Activated T-cell treated with anti-CD3 and anti-CD28 coated beads, Interleukin-2, amount 50 U/mL, for 4 hours (primary cell): ENCODE data around the gene THSD4. TPM values are rescaled to one million over a fixed set of nuclear protein-coding genes. Genes with fewer than 3 reads are reported as not detected.

Experiments
- ATAC-seq, 2 donors: fragments of 200-7000 bp; cut with Tn5 transposase; one replicate each; pipeline ENCODE4 v1.10.0; 2021
- DNase-seq: peaks from one replicate; pipeline ENCODE4 v3.0.0-alpha.2; 2020
- H3K27me3 Mint-ChIP-seq: one replicate; pipeline ENCODE4 v1.8.0; 2021; ENCODE audit warnings: low read depth, mixed read lengths
- H3K36me3 Mint-ChIP-seq: one replicate; pipeline ENCODE4 v1.8.0; 2022; ENCODE audit warnings: mixed read lengths; ENCODE audit not compliant: insufficient read depth
- H3K4me1 Mint-ChIP-seq: one replicate; pipeline ENCODE4 v1.8.0; 2021; ENCODE audit warnings: low read depth, mixed read lengths
- H3K4me3 Mint-ChIP-seq: one replicate; pipeline ENCODE4 v1.8.0; 2021; ENCODE audit warnings: mild to moderate bottlenecking, moderate library complexity, mixed read lengths
- H3K9me3 Mint-ChIP-seq: one replicate; pipeline ENCODE4 v1.8.0; 2021; ENCODE audit warnings: mixed read lengths
- total RNA-seq, 3 donors: library from RNA; stranded (reverse); gene quantifications; one replicate each; pipeline ENCODE4 v1.2.1, GENCODE V29; 2021

Gene THSD4
- total RNA-seq, 3 donors from 2014 or later, result 0.08 to 0.16 (median 0.11) TPM

DNA sequence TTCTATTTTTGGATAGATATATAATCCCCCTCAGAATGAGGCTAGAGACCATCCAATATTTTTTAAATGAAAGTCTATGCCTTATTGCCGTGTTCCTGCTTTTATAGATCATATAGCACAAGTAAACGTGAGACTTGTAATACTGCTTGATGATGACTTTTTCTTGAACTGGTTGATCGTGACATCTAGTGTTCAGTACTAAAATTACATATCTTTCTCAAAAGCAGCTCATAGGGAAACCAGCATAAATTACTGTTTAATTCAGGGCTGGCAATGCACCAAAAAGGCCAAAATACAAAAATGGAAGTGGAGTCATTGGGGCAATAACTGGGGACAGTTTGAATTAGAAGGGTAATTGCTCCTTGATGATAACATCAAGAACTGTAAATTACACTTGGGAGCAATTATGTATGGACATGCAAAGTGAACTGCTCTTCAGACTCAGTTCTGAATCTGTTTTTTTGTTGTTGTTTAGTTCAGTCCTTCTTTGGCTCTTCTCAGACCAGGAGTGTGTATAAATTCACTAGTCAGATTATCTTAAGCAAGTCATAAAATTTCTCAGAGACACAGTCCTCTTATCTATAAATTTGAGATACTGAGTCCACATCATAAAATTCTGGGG lies 325.3 kb downstream of the THSD4 start:
- H3K9me3 Mint-ChIP-seq, result no peaks in the 10 kb centered on the region
- DNase-seq, result no peak
- H3K4me3 Mint-ChIP-seq, result no peak overlapping the region
- H3K27me3 Mint-ChIP-seq, result no peaks in the 10 kb centered on the region
- H3K36me3 Mint-ChIP-seq, result no peaks in the 10 kb centered on the region
- no peak for ATAC-seq
- no peaks in the 10 kb centered on the region for H3K4me1 Mint-ChIP-seq

DNA sequence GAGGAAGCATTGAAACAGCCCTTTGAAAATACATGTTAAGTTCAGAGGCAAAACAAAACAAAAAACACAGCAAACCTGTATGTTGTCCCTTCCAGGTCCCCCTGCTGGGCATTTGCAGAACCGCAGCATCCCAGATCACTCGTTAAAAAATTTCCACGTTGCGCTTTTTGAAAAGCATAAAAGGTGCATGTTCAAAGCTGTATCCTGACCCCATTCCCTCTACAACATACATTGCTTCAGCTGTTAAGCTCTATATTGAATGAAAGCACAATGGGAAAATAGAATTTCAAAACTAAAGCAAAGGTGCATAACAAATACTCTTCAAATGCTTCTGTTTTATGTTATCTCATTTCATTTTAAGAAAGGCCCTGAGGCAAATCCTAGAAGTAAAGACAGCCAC lies 328.3 kb downstream of the THSD4 start:
- no peaks in the 10 kb centered on the region for H3K36me3 Mint-ChIP-seq
- ATAC-seq (no peak), DNase-seq (no peak)
- no peaks in the 10 kb centered on the region for H3K9me3 Mint-ChIP-seq
- no peak overlapping the region for H3K4me3 Mint-ChIP-seq
- H3K4me1 Mint-ChIP-seq, result no peaks in the 10 kb centered on the region
- H3K27me3 Mint-ChIP-seq, result peaks cover 3% of the 10 kb centered on the region

DNA sequence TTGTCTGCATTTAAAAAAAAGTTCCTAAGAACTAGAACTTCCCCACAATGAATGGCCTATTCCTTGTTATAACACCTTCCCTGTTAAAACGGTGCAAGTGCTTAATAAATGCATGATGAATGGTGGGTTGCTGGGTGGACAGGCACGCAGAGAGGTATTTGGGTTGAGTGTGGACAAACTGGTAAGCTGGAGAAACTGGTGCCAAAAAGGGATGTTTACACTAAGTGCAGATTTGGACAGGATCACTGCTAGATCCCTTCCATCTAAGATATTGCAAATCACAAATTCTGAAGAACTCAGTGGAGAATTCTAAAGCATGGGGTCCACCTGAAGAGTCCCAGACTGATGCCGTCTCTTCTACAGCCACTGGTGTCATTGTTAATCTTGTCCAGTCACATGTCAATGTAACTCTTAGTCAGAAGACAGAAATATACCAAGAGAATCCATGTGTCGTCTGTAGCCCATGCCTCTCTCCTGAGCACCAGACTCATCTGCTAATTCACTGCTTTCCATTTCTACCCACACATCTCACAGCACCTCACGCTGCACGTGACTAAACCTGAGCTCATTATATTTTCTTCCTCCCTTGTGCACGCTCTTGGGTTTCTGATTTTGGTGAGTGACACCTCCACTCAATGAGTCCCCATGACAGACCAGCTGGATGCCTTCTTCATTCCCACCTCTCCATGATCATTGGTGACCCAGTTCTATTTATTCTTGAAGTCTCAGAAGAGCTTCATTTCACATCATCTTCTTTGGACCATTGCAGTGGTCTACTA lies 328.9 kb downstream of the THSD4 start:
- Mint-ChIP-seq H3K36me3 (no peaks in the 10 kb centered on the region), H3K4me3 (no peak overlapping the region), H3K27me3 (peaks cover 3% of the 10 kb centered on the region), H3K9me3 (no peaks in the 10 kb centered on the region), H3K4me1 (no peaks in the 10 kb centered on the region)
- DNase-seq, result no peak
- ATAC-seq, result no peak

- ATAC-seq, result no peak
These were observed 329.8 kb downstream of the THSD4 start for GRCh38 chr15:71444866-71445590.

DNA sequence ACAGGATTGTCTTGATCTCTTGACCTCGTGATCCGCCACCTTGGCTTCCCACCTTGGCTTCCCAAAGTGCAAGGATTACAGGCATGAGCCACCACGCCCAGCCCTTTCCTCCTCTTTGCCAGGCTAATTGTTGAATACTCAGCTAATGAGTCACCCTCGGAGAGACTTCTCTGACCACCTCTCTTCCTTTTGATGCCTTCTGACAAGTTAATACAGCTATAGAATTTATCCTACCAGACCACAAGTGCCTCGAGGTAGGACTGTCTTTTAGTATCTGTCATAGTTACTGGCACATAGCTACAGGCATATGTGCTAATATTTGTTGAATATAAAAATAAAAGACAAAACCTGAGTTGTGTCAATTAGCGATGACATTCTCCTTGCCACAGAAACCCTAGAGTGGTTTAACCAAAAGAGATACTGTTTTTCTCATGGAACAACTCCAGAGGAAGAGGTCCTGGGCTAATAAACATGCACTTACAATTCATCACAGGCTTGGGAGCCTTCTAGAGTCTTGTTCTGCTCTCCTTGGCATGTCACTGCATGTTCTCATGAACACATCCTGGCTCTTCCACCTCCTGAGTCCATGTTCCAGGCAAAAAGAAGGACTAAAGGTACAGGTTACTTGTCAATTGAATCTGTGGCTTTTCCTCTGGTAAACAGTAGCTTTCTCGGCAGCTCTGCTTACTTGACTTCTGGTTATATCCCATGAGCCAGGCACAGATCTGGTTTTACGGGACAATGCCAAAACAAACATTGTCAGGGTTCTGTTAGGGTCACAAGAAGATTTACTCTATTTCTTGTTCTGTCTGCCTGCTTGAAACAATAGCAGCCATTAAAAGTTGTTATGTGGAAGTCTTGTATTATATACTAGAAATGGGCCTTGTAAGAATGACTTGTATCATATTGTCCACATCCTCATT lies 332.3 kb downstream of the THSD4 start:
- Mint-ChIP-seq H3K9me3 (no peaks in the 10 kb centered on the region), H3K4me1 (no peaks in the 10 kb centered on the region), H3K27me3 (peaks cover 7% of the 10 kb centered on the region), H3K36me3 (no peaks in the 10 kb centered on the region), H3K4me3 (no peak overlapping the region)
- ATAC-seq (no peak), DNase-seq (no peak)

More at GRCh38 chr15:71444866-71445590, 329.8 kb downstream of the THSD4 start:
- Mint-ChIP-seq H3K36me3 (no peaks in the 10 kb centered on the region), H3K9me3 (no peaks in the 10 kb centered on the region), H3K4me1 (no peaks in the 10 kb centered on the region), H3K27me3 (peaks cover 5% of the 10 kb centered on the region), H3K4me3 (no peak overlapping the region)
- DNase-seq, result no peak

GRCh38 chr15:71448688-71449114 lies 333.4 kb downstream of the THSD4 start:
- Mint-ChIP-seq H3K27me3 (peaks cover 7% of the 10 kb centered on the region), H3K4me3 (no peak overlapping the region), H3K4me1 (no peaks in the 10 kb centered on the region), H3K9me3 (no peaks in the 10 kb centered on the region), H3K36me3 (no peaks in the 10 kb centered on the region)
- DNase-seq, result no peak
- no peak for ATAC-seq

GRCh38 chr15:71449363-71449762 lies 334.1 kb downstream of the THSD4 start:
- peaks cover 7% of the 10 kb centered on the region for H3K27me3 Mint-ChIP-seq
- H3K4me1 Mint-ChIP-seq, result no peaks in the 10 kb centered on the region
- H3K9me3 Mint-ChIP-seq, result no peaks in the 10 kb centered on the region
- H3K36me3 Mint-ChIP-seq, result no peaks in the 10 kb centered on the region
- no peak for DNase-seq
- no peak overlapping the region for H3K4me3 Mint-ChIP-seq
- no peak for ATAC-seq

DNA sequence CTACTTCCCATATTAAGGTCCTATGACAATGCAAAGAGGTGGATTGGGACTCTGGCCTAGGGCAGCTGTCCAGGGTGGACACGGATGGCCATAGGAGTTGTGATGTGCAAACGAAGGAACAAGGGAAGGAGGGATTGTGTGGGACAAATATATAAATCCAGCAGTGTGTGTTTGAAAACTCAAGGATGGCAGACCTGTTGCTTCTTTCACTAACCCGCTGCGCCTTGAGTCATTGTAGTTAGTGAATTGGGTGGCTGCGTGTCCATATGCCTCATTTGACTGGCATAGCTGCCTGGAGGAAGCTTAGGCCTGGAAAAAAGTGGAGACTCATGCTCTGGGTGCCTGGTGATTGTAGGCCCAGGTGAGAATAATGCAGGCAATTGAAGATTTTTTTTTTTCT lies 334.7 kb downstream of the THSD4 start:
- ATAC-seq (no peak), DNase-seq (no peak)
- Mint-ChIP-seq H3K4me1 (no peaks in the 10 kb centered on the region), H3K36me3 (no peaks in the 10 kb centered on the region), H3K9me3 (no peaks in the 10 kb centered on the region), H3K4me3 (no peak overlapping the region), H3K27me3 (peaks cover 7% of the 10 kb centered on the region)

DNA sequence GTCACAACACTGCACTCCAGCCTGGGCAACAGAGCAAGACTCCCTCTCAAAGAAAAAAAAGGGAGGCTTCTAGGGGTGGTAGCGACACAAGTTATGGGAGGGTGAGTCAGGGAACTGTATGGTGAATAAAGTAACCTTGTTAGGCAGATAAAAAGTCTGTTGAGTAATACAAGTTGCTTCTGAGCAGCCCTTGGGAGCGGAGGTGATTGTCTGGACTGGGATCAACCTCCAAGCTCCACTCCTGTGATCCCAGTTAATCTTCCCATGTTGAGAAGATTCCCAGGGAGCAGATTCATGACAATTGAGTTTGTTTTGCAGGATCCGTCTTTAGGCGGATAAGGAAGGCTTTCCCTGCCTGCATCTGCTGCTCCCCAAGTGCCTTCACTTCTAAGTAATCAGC lies 335.9 kb downstream of the THSD4 start:
- no peaks in the 10 kb centered on the region for H3K4me1 Mint-ChIP-seq
- H3K36me3 Mint-ChIP-seq, result no peaks in the 10 kb centered on the region
- no peak overlapping the region for H3K4me3 Mint-ChIP-seq
- no peak for DNase-seq
- no peak for ATAC-seq
- H3K9me3 Mint-ChIP-seq, result no peaks in the 10 kb centered on the region
- H3K27me3 Mint-ChIP-seq, result peaks cover 7% of the 10 kb centered on the region

- Mint-ChIP-seq H3K4me1 (no peaks in the 10 kb centered on the region), H3K36me3 (no peaks in the 10 kb centered on the region), H3K27me3 (peaks cover 7% of the 10 kb centered on the region), H3K9me3 (no peaks in the 10 kb centered on the region), H3K4me3 (no peak overlapping the region)
- DNase-seq (no peak), ATAC-seq (no peak)
These were observed 337.6 kb downstream of the THSD4 start for GRCh38 chr15:71452893-71453292.

DNA sequence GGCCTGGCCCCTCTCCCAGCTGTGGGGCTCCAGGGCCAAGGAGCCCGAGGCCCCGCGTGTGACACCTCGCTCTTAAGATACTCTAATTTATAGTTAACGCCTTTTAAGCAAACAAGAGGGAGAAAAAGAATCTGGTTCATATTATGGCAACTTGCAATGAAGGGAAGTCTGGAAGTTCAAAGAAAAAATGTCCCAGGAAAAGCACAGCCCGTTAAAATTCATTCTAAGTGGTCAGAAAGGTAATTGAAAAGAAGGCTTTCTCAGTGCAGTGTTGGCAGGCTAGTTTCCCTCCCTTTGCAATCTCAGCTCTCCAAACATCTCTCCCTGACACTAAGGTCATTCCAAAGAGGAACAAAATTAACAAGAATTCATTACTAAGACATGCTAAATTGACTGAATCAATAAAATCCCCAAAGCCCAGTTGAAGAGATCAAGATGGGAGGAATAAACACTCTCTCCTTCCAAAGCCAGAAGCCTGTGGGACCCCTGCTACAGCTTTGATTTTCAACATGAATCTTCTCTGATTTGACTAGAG lies 339.3 kb downstream of the THSD4 start:
- no peaks in the 10 kb centered on the region for H3K4me1 Mint-ChIP-seq
- no peaks in the 10 kb centered on the region for H3K9me3 Mint-ChIP-seq
- no peaks in the 10 kb centered on the region for H3K36me3 Mint-ChIP-seq
- ATAC-seq, result no peak
- H3K27me3 Mint-ChIP-seq, result peaks cover 9% of the 10 kb centered on the region
- DNase-seq, result no peak
- no peak overlapping the region for H3K4me3 Mint-ChIP-seq

- peaks cover 7% of the 10 kb centered on the region for H3K27me3 Mint-ChIP-seq
- no peaks in the 10 kb centered on the region for H3K4me1 Mint-ChIP-seq
- H3K9me3 Mint-ChIP-seq, result no peaks in the 10 kb centered on the region
- ATAC-seq (no peak), DNase-seq (no peak)
- no peaks in the 10 kb centered on the region for H3K36me3 Mint-ChIP-seq
- H3K4me3 Mint-ChIP-seq, result no peak overlapping the region
These were observed 339.8 kb downstream of the THSD4 start for GRCh38 chr15:71455107-71455506.

- Mint-ChIP-seq H3K9me3 (no peaks in the 10 kb centered on the region), H3K27me3 (peaks cover 5% of the 10 kb centered on the region), H3K36me3 (no peaks in the 10 kb centered on the region), H3K4me1 (no peaks in the 10 kb centered on the region), H3K4me3 (no peak overlapping the region)
- ATAC-seq, result no peak
- DNase-seq, result no peak
These were observed 340.6 kb downstream of the THSD4 start for GRCh38 chr15:71455878-71456277.

DNA sequence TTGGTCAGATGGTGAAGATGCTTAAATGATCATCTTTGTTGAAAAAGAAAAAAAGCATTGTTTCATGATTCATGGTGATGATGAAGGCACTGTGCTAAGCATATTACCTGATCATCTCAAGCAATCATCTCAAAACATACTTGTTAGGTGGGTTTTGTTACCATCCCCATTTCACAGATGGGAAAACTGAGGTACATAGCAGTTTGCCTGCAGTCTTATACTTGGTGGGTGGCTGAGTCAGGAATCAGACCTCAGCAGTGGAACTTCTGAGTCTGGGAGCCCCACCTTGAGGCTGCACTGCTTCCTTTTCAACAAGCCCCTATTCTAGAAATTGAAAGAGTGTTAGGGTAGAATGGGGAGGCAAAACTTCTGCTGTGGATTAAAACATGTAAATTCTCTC lies 341.1 kb downstream of the THSD4 start:
- no peaks in the 10 kb centered on the region for H3K4me1 Mint-ChIP-seq
- DNase-seq (no peak), ATAC-seq (no peak)
- H3K36me3 Mint-ChIP-seq, result no peaks in the 10 kb centered on the region
- no peaks in the 10 kb centered on the region for H3K9me3 Mint-ChIP-seq
- peaks cover 5% of the 10 kb centered on the region for H3K27me3 Mint-ChIP-seq
- H3K4me3 Mint-ChIP-seq, result no peak overlapping the region
